NT2/D1 (cell line): ENCODE measurements around the gene RALGDS.

Experiments
- DNase-seq: peaks from one replicate; pipeline ENCODE4 v3.0.0-alpha.2; 2011; ENCODE audit warnings: low read depth, low spot score
- H3K27me3 ChIP-seq: 2 replicates; pipeline ENCODE4 v1.6.0; 2011; ENCODE audit warnings: mild to moderate bottlenecking; ENCODE audit not compliant: insufficient read length, insufficient read depth
- H3K36me3 ChIP-seq: 2 replicates; pipeline ENCODE4 v1.6.1; 2011; ENCODE audit warnings: mild to moderate bottlenecking, low read length, mixed read lengths; ENCODE audit not compliant: insufficient read depth, insufficient read length
- H3K4me1 ChIP-seq: 2 replicates; pipeline ENCODE4 v1.5.1; 2011; ENCODE audit not compliant: insufficient read depth, insufficient read length
- H3K4me3 ChIP-seq: 2 replicates; pipeline ENCODE4 v1.5.1; 2011; ENCODE audit warnings: low read depth; ENCODE audit not compliant: insufficient read length
- H3K9ac ChIP-seq: 2 replicates; pipeline ENCODE4 v1.6.0; 2011; ENCODE audit warnings: low read depth; ENCODE audit not compliant: insufficient read length
- H3K9me3 ChIP-seq: 2 replicates; pipeline ENCODE4 v1.5.1; 2011; ENCODE audit warnings: mild to moderate bottlenecking, low read length; ENCODE audit not compliant: insufficient read depth
- SUZ12 ChIP-seq: IDR thresholded peaks from 2 replicates; pipeline ENCODE4 v1.6.1; 2011; ENCODE audit not compliant: insufficient read length, insufficient read depth; ENCODE audit errors: extremely low read depth
- YY1 ChIP-seq: IDR thresholded peaks from 2 replicates; pipeline ENCODE4 v1.6.1; 2011; ENCODE audit not compliant: insufficient read length, insufficient read depth
- ZNF274 ChIP-seq: IDR thresholded peaks from 2 replicates; pipeline ENCODE4 v1.6.1; 2011; ENCODE audit warnings: mild to moderate bottlenecking, low read depth, low read length

RALGDS gene

GRCh38 chr9:133116346-133117231 lies 4.5 kb downstream of the RALGDS start:
- Histone ChIP-seq H3K36me3 (peaks cover 29% of the 10 kb centered on the region), H3K27me3 (peaks cover 7% of the 10 kb centered on the region), H3K9me3 (no peaks in the 10 kb centered on the region), H3K9ac (peak overlapping the region; percentile 58), H3K4me1 (peaks cover 65% of the 10 kb centered on the region), H3K4me3 (no peak overlapping the region)
- DNase-seq, result no peak
- TF ChIP-seq YY1, result no peak
- no peak for TF ChIP-seq SUZ12
- TF ChIP-seq ZNF274, result no peak

- H3K36me3 ChIP-seq, result peaks cover 37% of the 10 kb centered on the region
- H3K4me3 ChIP-seq, result no peak overlapping the region
- peaks cover 67% of the 10 kb centered on the region for H3K4me1 ChIP-seq
- H3K9ac ChIP-seq, result peak overlapping the region; percentile 68
- no peak for DNase-seq
- TF ChIP-seq YY1 (no peak), ZNF274 (no peak), SUZ12 (no peak)
- H3K27me3 ChIP-seq, result peaks cover 7% of the 10 kb centered on the region
- no peaks in the 10 kb centered on the region for H3K9me3 ChIP-seq
Observed at GRCh38 chr9:133115604-133116345, 5.3 kb downstream of the RALGDS start.

GRCh38 chr9:133114886-133115603 lies 6.0 kb downstream of the RALGDS start:
- H3K9ac ChIP-seq, result peak overlapping the region; percentile 68
- DNase-seq, result no peak

GRCh38 chr9:133113949-133114885 lies 6.8 kb downstream of the RALGDS start:
- TF ChIP-seq YY1 (no peak), ZNF274 (no peak), SUZ12 (no peak)
- Histone ChIP-seq H3K27me3 (no peaks in the 10 kb centered on the region), H3K9me3 (no peaks in the 10 kb centered on the region), H3K9ac (peak overlapping the region; percentile 58), H3K4me3 (no peak overlapping the region), H3K36me3 (peaks cover 53% of the 10 kb centered on the region), H3K4me1 (peaks cover 68% of the 10 kb centered on the region)
- DNase-seq, result no peak

More at GRCh38 chr9:133114886-133115603, 6.0 kb downstream of the RALGDS start:
- Histone ChIP-seq H3K27me3 (peaks cover 2% of the 10 kb centered on the region), H3K36me3 (peaks cover 44% of the 10 kb centered on the region), H3K9me3 (no peaks in the 10 kb centered on the region), H3K4me1 (peaks cover 71% of the 10 kb centered on the region), H3K4me3 (no peak overlapping the region)
- no peak for TF ChIP-seq ZNF274
- TF ChIP-seq SUZ12, result no peak
- no peak for TF ChIP-seq YY1

GRCh38 chr9:133113163-133113948 lies 7.7 kb downstream of the RALGDS start:
- H3K9me3 ChIP-seq, result no peaks in the 10 kb centered on the region
- H3K27me3 ChIP-seq, result no peaks in the 10 kb centered on the region
- TF ChIP-seq YY1 (no peak), ZNF274 (no peak), SUZ12 (no peak)
- peaks cover 61% of the 10 kb centered on the region for H3K36me3 ChIP-seq
- no peak for DNase-seq
- peak overlapping the region; percentile 62 for H3K9ac ChIP-seq
- no peak overlapping the region for H3K4me3 ChIP-seq
- peaks cover 61% of the 10 kb centered on the region for H3K4me1 ChIP-seq

GRCh38 chr9:133112663-133113026 lies 8.4 kb downstream of the RALGDS start:
- Histone ChIP-seq H3K4me3 (no peak overlapping the region), H3K36me3 (peaks cover 66% of the 10 kb centered on the region), H3K27me3 (no peaks in the 10 kb centered on the region), H3K4me1 (peaks cover 54% of the 10 kb centered on the region), H3K9ac (peak overlapping the region; percentile 62), H3K9me3 (no peaks in the 10 kb centered on the region)
- no peak for TF ChIP-seq SUZ12
- TF ChIP-seq YY1, result no peak
- no peak for TF ChIP-seq ZNF274
- DNase-seq, result no peak
